Measurements from ENCODE around the gene CHD9.

CHD9 gene

GRCh38 chr16:53358884-53359283, 304.1 kb downstream of the CHD9 start:
- TF ChIP-seq CTCF (IDR thresholded peaks at IDR 0.05; ENCODE audit: insufficient read depth, low read length, missing control alignments) = no peak
- CTCF ChIA-PET = no interaction called here
- H3K4me3 ChIP-seq (ENCODE audit: low read depth, low read length) = no peak overlapping the region
- DNase-seq (ENCODE audit: low read depth, low spot score) = no peak
- POLR2A ChIA-PET = no interaction called here

GRCh38 chr16:53369921-53370320, 315.1 kb downstream of the CHD9 start:
- CTCF ChIA-PET = no interaction called here
- POLR2A ChIA-PET = no interaction called here
- peak; percentile 1 for DNase-seq (ENCODE audit: low read depth, low spot score)
- TF ChIP-seq CTCF (IDR thresholded peaks at IDR 0.05; ENCODE audit: insufficient read depth, low read length, missing control alignments) = no peak
- H3K4me3 ChIP-seq (ENCODE audit: low read depth, low read length) = no peak overlapping the region

GRCh38 chr16:53370827-53371226, 316.0 kb downstream of the CHD9 start:
- CTCF ChIA-PET = no interaction called here
- POLR2A ChIA-PET = no interaction called here
- no peak for DNase-seq (ENCODE audit: low read depth, low spot score)
- no peak overlapping the region for H3K4me3 ChIP-seq (ENCODE audit: low read depth, low read length)
- TF ChIP-seq CTCF (IDR thresholded peaks at IDR 0.05; ENCODE audit: insufficient read depth, low read length, missing control alignments) = no peak

GRCh38 chr16:53372992-53373871, 318.4 kb downstream of the CHD9 start:
- no peak for DNase-seq (ENCODE audit: low read depth, low spot score)
- TF ChIP-seq CTCF (IDR thresholded peaks at IDR 0.05; ENCODE audit: insufficient read depth, low read length, missing control alignments) = no peak
- POLR2A ChIA-PET = no interaction called here
- no peak overlapping the region for H3K4me3 ChIP-seq (ENCODE audit: low read depth, low read length)
- CTCF ChIA-PET = no interaction called here

- ChIA-PET POLR2A (no interaction called here), CTCF (no interaction called here)
- H3K4me3 ChIP-seq (ENCODE audit: low read depth, low read length) = no peak overlapping the region
- no peak for TF ChIP-seq CTCF (IDR thresholded peaks at IDR 0.05; ENCODE audit: insufficient read depth, low read length, missing control alignments)
- DNase-seq (ENCODE audit: low read depth, low spot score) = no peak
These were observed 320.0 kb downstream of the CHD9 start for GRCh38 chr16:53374800-53375199.

GRCh38 chr16:53378138-53378537, 323.3 kb downstream of the CHD9 start:
- ChIA-PET POLR2A (no interaction called here), CTCF (no interaction called here)
- H3K4me3 ChIP-seq (ENCODE audit: low read depth, low read length) = no peak overlapping the region
- no peak for DNase-seq (ENCODE audit: low read depth, low spot score)
- TF ChIP-seq CTCF (IDR thresholded peaks at IDR 0.05; ENCODE audit: insufficient read depth, low read length, missing control alignments) = no peak
